Dermis blood vessel endothelial cell (primary cell): Measurements from ENCODE around the gene DIP2C. TPM values are rescaled to one million over a fixed set of nuclear protein-coding genes. Genes with fewer than 3 reads are reported as not detected.
"Not testable (repeated sequence)": the region's sequence is repeated elsewhere in the genome, so short reads cannot be mapped to it uniquely, and the experiment has no call there.

ENCODE experiments used
- DNase-seq: peaks from one replicate; pipeline ENCODE4 v3.0.0; 2010
- total RNA-seq: library from RNA; depleted of rRNA; stranded (reverse); fragments of >200 nt; gene quantifications from 2 replicates; pipeline ENCODE4 v1.2.3, GENCODE V29; 2014

Gene DIP2C
- total RNA-seq, 1 donor from 2014 or later = 6.5 TPM

DNA sequence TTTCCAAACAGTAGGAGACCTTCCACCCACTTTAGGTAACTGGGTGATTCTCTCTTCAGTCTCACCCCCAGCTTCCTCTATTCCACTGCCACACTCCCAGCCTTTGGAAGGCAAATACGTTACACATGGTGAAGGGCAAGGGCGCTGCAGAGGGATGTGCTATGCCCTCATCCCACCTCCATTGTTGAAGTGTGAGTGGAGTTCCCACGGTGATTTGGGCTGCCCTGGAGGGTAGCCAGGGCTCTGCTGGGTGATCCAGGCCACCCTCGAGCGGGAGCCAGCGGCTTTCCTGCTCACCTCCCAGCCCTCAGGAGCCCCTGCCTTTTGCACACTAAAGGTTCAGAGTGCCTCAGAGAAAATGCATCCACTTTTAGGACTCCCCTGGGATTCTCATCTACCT lies 373.1 kb downstream of the DIP2C start:
- DNase-seq = no peak

DNA sequence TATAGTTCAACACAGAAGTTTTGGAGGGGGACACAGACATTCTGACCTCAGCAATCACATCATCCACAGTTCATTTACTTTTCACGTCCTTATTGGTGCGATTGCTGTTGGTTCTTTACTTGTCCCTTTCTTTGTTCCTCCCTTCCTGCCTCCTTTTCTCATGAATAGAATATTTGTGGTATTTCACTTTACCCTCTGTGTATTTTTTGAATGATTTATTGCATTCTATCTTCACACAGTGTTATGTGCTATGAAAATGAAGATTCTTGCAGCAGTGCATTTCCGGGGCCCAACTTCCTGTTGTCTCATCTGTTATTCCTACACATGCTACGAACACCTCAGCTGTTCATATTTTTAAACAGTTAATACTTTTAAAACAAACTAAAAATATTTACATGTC lies 374.6 kb downstream of the DIP2C start:
- DNase-seq = no peak

DNA sequence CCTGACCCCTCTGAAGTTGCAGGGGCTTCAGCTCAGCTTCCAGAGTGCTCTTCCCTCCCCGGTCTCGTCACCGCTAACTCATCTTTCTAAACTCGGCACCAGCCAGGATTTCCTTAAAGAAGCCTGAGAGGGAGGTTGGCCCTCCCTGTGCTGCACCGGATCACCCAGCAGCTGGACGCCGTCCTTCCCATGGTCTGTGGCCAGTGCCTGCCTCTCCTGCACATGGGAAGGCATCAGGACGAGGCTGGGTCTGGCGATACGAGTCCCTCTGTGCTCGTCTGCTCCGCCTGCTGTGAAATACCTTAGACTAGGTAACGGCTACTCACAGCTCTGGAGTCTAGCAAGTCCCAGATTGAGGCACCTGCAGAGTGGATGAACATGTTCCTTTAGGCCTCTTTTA lies 375.1 kb downstream of the DIP2C start:
- DNase-seq = no peak

DNA sequence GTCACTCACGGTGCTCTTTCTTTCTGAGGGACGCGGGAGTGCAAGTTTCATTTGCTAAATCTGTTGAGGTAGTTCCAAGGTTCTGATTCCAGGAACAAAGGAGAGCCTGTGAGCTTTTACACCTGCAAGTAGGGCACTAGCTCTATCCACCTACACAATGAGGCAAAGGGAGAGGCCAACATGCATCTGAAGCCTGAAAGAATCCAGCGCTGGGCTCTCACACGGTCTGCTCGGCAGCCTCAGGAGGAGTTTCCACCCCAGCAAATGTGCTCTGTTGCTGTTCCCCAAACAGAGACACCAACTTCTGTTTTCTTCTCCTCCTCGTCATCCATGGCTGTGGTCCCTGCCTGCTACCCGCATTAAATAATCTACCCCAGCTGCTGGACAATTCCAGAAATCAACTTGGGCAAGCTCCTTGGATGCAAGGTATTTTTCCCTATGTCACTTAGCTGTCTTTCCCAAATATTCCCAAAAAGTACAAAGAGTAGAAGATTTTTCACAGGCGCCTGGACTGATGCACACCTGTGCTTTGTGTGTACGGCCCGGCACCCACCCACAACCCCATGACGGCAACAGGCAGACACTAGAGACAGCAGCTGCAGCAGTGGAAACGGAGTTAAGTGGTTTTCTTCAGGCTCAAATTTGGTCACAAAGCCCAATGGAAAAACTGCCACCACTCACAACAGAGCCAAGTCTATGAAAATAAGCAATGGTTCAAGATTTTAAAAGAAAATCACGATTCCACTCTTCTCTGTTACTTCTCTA lies 377.4 kb downstream of the DIP2C start:
- DNase-seq = no peak

DNA sequence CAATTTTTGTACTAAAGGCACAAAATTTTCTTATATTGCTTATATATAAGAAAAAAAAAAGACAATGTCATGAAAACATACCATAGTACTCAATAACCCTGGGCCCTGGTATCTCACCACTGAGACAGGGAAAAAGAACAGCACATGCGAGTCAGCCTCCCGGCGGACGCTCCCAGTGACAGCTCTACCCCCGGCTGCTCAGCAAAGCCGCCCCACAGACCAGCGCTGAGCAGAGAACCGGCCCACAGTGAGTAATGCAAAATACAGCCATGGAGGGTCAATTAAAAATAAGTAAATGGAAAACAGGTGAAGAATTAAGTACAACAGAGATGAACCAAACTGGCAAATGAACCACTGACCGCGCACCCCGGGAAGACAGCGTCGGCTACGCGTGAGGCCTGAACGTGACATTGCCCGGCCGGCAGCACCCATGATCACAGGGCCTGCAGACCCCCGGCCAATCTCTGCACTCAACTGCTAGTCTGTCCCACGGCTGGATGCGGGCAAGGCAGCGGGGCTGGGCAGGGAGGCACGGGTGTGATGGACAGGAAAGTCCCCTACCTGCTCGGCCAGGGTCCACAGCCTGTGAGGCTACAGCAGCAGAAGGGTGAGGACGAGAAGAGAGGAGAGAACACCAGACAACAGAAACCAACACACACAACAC lies 378.4 kb downstream of the DIP2C start:
- no peak for DNase-seq

DNA sequence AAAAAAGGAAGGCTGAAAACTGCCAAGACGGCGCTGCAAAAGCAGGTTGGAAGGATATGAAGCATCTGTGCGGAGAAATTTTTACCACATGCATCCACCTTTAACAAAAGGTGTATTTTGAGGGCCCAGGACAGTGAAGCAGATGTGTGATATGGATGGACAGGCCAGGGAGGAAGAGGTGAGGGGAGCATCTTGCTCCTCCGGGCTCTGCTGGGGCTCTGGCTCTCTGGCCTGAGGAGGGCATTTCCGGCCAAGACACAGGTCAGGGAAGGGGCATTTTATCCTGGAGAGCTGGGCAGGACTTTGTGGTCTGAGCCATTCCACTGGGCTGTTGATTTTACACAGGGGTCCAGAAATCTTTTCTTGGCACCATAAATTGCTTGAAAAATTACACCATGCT lies 379.1 kb downstream of the DIP2C start:
- no peak for DNase-seq

DNA sequence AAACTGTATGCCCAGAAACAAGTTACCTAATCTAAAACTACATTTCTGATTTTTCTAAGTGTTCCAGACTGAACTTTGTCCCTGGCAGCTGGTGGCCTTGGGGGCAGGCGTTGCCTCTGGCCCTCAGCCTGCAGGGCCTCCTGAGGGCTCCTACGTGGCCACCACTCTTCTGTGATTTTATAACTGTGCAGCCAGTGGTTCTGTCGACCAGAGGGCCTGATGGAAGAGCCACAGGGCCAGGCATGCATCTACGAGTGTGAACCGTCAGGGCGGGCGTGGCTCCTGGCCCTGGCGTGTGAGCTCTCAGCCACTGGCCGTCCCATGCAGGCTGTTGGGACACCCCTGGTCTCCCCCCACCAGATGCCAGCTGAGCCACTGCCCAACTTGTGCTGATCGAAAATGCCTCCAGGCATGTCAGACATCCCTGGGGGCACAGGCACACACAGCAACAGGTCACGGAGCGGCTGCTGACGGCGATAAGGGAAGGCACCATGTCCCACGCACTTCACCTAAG lies 380.8 kb downstream of the DIP2C start:
- no peak for DNase-seq

DNA sequence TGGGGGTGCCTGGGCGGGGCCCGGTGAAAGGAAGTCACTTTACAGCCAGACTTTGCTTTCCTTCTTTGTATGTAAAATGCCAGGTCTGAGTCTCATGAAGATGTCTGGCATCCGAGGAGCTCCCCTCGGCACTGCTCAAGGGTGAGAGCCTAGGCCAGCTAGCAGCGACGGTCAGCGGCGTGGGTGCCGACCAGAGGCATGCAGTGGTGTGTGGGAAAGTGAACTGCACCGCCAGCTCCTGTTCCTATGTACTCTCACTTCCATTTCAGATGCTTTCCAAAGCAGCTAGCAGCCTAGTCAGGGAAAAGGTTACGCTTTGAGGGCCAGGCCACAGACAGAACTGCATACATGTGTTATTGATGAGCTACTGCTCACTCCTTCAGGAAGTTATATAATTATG lies 381.4 kb downstream of the DIP2C start:
- DNase-seq = no peak

DNA sequence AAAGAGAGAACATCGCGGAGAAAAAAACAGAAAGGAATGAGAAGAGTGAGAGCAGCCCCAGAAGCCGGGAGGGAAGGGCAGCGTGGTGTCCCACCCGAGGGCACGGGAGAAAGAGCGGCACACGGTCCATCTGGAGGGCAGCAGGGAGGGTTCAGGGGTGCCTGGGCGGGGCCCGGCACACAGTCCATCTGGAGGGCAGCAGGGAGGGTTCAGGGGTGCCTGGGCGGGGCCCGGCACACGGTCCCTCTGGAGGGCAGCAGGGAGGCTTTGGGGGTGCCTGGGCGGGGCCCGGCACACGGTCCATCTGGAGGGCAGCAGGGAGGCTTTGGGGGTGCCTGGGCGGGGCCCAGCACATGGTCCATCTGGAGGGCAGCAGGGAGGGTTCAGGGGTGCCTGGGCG lies 381.8 kb downstream of the DIP2C start:
- no peak for DNase-seq

DNA sequence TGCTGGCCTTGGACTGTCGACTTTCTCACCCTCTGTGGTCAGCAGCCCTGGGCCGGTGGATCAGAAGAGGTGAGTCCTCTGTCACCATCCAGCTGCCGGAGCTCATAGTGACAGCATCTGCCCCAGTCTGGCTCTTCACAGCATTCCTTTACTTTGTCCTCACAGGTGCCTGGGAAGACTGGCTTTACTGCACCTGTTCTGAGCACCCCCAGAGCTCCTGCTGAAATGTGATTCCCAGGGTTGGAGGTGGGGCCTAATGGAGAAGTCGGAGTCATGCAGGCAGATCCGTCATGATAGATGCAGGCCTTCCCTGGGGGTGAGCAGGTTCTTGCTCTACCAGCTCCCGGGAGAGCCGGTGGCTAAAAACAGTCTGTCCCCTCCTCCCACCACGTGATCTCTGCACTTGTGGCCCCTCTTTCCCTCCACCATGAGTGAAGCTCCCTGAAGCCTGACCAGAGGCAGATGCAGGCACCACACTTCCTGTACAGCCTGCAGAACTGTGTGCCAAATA lies 382.7 kb downstream of the DIP2C start:
- no peak for DNase-seq

DNA sequence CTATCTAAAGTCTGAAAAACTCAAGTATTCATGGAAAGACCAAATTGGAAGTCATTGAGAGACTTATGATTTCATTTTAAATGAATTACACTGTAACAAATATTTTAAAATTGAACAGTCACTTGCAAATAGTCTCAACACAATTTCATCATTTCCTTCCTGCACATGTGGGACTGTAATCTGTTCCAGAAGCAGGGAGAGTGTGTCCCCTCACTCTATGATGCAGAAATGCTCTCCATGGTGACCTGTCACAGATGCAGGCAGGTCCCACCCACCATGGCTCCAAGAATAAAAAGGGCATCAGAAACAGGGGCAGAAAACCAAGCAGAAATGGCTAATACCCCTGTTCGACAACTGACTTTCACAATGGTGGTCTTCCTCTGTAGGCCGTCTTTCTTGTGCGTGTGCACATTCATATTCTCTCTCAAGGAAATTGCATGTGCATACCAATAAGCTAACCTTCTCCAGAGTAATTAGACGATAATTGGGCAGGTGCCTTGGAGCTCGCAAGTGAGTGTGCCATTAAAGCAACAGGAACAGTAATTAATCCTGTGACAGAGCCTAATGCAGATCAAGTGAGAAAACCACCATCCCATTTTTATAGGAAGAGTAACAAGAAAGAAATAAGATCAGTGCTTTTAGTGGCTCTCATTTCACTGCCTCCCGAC lies 383.3 kb downstream of the DIP2C start:
- no peak for DNase-seq

DNA sequence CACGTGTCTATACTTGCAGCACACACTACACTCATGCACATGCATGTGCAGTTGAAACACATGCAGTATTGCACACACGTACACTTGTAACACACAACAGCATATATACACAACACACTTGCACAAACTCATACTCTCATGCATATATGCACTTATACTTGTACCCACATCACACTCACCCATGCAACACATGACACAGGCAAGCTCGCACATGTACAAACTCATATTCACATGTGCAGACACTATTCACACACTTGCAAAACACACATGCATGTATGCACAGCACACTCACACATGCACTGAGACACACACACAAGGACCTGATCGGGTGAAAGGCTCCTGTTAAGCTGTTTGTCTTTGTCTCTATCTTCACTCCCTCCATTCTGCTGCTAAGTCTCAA lies 384.4 kb downstream of the DIP2C start:
- no peak for DNase-seq

DNA sequence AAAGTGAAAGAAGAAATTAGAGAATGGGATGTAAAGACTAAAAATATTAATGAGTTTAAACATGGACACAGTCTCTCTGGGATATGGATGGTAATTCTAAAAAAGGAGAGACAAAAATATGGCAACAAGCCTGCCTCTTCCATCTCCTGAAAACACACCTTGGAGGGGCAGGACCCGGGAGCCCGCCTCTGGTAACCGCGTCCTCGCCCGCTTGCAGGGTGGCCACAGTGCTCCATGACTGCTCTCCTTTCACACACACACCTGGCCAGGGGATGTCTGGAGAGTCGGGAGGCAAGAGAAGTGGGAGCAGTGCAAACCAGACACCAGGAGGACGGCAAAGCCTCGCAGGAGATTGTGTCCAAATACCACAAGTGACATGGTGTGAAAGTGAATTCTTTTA lies 387.9 kb downstream of the DIP2C start:
- no peak for DNase-seq

DNA sequence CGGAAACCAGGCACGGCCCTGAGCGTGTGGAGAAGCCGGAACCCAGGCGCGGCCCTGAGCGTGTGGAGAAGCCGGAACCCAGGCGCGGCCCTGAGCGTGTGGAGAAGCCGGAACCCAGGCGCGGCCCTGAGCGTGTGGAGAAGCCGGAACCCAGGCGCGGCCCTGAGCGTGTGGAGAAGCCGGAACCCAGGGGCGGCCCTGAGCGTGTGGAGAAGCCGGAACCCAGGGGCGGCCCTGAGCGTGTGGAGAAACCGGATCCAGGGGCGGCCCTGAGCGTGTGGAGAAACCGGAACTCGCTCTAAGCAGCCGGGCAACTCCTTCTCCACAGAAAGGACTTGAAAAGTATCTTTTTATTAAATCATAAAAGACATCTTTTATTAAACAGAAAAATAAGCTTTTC lies 388.9 kb downstream of the DIP2C start:
- not testable (repeated sequence) for DNase-seq

DNA sequence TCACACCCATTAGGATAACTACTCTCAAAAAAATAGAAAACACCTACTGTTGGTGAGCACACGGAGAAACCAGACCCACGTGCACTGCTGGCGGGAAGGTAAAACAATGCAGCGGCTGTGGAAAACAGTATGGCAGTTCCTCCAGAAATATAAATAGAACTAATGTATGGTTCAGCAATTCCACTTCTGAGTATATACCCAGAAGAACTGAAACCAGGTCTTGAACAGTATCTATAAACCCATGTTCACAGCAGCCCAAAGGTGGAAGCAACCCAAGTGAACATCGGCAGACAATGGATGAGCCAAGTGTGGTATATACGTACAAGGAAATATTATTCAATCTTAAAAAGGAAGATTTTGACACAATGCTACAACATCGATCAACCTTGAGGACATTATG lies 389.5 kb downstream of the DIP2C start:
- DNase-seq = no peak

DNA sequence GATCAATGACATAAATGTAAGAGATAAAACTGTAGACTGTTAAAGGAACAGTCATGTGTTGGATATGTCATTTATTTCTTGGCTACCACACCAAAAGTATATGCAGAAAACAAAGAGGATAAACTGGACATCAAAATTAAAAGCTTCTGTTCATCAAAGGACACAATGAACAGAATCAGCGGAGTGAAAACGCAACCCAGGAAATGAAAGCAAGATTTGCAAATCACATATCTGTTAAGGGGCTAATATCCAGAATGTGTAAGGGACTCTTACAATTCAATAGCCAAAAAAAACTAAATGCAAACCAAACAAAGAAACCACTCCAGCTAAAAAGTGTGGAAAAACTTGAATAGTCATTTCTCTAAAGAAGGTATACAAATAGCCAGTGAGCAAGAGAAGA lies 390.0 kb downstream of the DIP2C start:
- no peak for DNase-seq

DNA sequence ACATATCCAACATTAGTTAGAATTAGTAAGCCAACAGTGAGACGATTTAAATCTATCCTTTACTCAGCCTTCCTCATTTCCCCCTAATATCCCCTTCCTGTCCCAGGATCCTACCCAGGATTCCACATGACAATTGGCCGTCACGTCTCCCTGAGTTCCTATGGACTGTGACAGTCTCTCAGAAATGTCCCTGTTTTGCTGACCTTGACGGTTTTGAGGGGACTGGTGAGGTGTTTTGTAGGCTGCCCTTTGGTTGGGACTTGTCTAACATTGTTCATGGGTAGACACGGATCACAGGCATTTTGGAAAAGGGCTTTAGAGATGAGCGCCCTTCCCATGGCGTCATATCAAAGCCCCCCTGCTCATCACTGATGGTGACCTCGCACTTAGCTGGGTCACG lies 391.4 kb downstream of the DIP2C start:
- no peak for DNase-seq

DNA sequence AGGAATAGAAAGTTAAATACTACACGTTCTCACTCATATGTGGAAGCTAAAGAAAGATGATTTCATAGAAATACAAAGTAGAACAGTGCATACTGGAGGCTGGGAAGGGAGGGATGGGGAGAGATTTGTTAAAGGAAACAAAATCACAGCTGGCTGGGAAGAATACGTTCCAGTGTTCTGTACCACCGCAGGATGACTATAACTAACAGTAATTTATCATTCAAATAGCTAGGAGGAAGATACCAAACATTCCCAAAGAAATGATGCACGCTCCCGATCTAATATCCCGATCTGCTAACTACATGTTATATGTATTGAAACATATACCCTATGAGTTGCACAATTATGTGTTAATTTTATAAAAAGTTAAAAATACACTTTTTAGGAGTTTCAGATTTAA lies 391.9 kb downstream of the DIP2C start:
- DNase-seq = no peak

DNA sequence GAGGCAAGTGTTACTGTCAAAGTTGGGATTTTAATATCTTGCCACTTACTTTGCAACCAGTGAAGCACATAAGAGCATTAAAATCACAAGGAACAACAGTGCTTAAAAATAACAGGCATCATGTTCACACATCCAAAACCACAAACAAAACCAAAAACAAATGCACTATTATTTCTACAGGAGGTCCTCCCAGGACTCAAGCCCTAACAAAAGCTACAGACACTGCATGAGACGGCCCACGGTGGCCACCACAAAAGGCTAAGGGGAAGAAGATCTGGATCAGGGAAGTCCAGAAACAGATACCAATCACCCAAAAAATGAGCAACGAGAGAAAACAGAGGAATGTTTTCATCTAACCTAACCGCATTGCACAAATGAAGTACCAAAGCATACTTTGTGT lies 395.8 kb downstream of the DIP2C start:
- DNase-seq = no peak

DNA sequence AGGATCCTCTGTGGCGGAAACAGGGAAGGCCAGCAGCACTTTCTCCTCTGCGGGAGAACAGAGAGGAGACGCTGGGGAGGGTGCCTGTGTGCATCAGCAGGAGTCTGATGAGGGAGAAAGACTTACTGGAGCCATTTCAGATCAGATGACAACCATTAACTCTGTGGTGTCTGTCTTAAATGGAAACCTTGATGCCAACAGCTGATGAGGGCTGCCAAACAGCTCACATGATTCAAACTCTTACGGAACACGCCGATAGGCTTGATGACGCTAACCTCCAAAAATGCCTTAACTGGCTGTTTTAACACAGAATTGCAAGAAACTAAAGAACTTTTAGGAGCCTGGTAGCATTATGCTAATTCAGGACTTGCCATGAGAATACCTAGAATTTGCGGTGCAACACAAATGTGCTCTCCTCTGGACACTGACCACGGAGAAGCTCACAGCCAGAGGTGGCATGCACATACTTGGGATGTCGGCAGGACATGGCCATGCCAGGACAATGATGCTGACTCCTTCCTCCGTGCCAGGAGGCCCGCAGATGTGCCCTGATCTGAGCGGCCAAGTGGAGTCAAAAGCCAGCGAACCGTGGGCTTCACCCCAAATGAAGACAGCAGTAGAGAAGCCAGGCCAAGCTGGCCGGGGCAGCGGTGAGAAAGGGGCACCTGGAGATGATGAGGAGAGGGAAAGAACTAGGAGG lies 399.3 kb downstream of the DIP2C start:
- no peak for DNase-seq

DNA sequence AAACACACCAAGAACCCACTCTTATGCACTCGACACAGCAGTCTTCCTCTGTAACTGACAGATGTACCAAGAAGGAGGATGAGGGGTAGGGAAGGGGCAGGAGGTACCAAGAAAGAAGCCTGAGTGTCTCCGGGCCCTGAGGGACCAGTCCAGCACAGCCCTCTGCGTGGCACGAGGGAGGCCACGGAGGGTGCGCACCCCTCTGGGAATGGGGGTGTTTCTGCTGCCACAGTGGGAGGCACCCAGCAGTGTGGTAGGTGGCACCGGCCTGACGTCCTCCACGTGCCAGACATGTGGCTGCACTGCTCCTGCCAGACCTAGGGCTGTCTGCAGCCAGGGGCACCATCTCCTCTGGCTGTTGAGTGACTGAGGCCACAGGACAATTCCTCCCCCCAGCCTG lies 399.9 kb downstream of the DIP2C start:
- DNase-seq = no peak

DNA sequence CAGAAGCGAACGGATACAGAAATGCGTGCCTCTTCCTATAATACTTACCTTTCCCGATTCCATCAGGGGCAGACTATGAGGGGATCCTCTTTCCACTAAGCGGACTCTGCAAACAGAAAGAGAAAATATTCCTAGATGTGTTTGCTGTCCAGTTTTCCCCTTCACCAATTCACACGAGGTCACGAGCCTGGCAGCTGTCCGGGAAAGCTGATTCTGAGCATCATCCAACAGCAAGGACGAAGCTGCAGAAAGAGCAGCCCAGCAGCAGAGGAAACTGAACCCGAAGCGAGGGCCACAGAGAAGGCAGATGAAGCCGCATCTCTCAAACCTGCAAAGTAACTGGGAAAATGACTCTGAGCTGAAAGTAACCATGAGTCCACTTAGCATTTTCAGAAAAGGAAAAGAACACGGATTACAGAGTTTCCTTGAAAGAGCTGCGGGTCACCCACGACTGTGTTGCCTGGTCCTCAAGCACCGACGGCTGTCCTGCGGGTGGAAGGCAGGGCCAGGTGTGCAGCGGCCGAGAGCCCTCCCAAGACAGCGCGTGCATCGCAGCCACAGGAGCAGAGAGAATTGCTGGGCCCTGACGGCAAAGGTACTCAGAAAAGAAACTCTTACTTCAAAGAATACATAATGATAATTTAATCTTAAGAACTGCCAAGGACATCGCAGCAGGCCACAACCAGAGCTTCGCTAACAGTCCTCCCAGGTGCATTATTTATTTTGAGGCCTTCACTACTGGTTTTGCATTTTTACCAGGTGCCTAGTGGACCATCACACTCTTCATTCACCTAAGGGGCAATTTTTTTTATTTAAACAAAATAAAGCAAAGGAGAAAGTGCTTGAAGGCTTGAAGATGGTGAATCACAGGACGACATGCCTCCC lies 400.9 kb downstream of the DIP2C start:
- DNase-seq = no peak
